Naive thymus-derived CD4-positive, alpha-beta T cell (primary cell): ENCODE measurements around the gene KCNQ5. TPM values are rescaled to one million over a fixed set of nuclear protein-coding genes. Genes with fewer than 3 reads are reported as not detected.
A peak's percentile ranks its signal among the peaks of the same experiment; 100 is the strongest.

ENCODE experiments used
- ATAC-seq: fragments of 150-1000 bp; cut with Tn5 transposase; 2 replicates; pipeline ENCODE4 v1.10.0; 2021; ENCODE audit warnings: mild to moderate bottlenecking, moderate library complexity
- CTCF ChIA-PET: fragments of 350-600 bp; sonication (Branson Sonifier 250); formaldehyde crosslinking; loops from one replicate; lab custom pipeline; 2021; ENCODE audit warnings: antibody characterized with exemption; lab: Charles Lee
- POLR2A ChIA-PET: fragments of 350-600 bp; sonication (Branson Sonifier 250); formaldehyde crosslinking; loops from one replicate; lab custom pipeline; 2021; ENCODE audit warnings: antibody characterized with exemption, inconsistent platforms; lab: Charles Lee
- DNase-seq, 9 donors: peaks; one replicate each; pipeline versions ENCODE4 v3.0.0 to v3.0.0-alpha.2; 2020 to 2022; ENCODE audit warnings: mixed read lengths in 1 of 9
- H3K27ac ChIP-seq: one replicate; pipeline ENCODE4 v1.7.0; 2013; ENCODE audit warnings: mild to moderate bottlenecking, low read depth, low read length, moderate library complexity
- H3K27me3 ChIP-seq, 2 donors: one replicate each; pipeline ENCODE4 v1.7.0; 2013; ENCODE audit warnings: low read length in 2 of 2, mild to moderate bottlenecking in 2 of 2, moderate library complexity in 2 of 2; ENCODE audit not compliant: control insufficient read depth in 2 of 2, insufficient read depth in 2 of 2
- H3K36me3 ChIP-seq, 3 experiments: 1 replicate in 2 of 3; 2 replicates in 1 of 3; pipeline ENCODE4 v1.7.0; 2013; ENCODE audit warnings: low read length in 3 of 3, mild to moderate bottlenecking in 3 of 3, moderate library complexity in 1 of 3; ENCODE audit not compliant: insufficient read depth in 3 of 3, control insufficient read depth in 2 of 3
- H3K4me1 ChIP-seq, 2 donors: one replicate each; pipeline ENCODE4 v1.7.0; 2013; ENCODE audit warnings: low read length in 2 of 2, mild to moderate bottlenecking in 2 of 2, moderate library complexity in 1 of 2; ENCODE audit not compliant: control insufficient read depth in 2 of 2, insufficient read depth in 2 of 2
- H3K4me3 ChIP-seq: 2 replicates; pipeline ENCODE4 v1.7.0; 2013; ENCODE audit warnings: mild to moderate bottlenecking, low read length
- H3K9me3 ChIP-seq, 3 experiments: 1 replicate in 2 of 3; 2 replicates in 1 of 3; pipeline ENCODE4 v1.7.0; 2013; ENCODE audit warnings: low read length in 3 of 3; ENCODE audit not compliant: control insufficient read depth in 2 of 3
- H3K27ac Mint-ChIP-seq, 9 donors: one replicate each; pipeline ENCODE4 v1.8.0; 2020 to 2022; ENCODE audit warnings: mixed read lengths in 9 of 9, mild to moderate bottlenecking in 8 of 9, moderate library complexity in 5 of 9, inconsistent platforms in 2 of 9
- H3K27me3 Mint-ChIP-seq, 5 donors: one replicate each; pipeline ENCODE4 v1.8.0; 2021 to 2022; ENCODE audit warnings: mixed read lengths in 5 of 5, mild to moderate bottlenecking in 1 of 5
- H3K36me3 Mint-ChIP-seq, 5 donors: one replicate each; pipeline ENCODE4 v1.8.0; 2020 to 2022; ENCODE audit warnings: mixed read lengths in 5 of 5, mild to moderate bottlenecking in 3 of 5, inconsistent platforms in 1 of 5
- H3K4me1 Mint-ChIP-seq, 7 donors: one replicate each; pipeline ENCODE4 v1.8.0; 2020 to 2022; ENCODE audit warnings: mixed read lengths in 7 of 7, mild to moderate bottlenecking in 3 of 7, inconsistent platforms in 1 of 7
- H3K4me3 Mint-ChIP-seq, 10 donors: one replicate each; pipeline ENCODE4 v1.8.0; 2020 to 2022; ENCODE audit warnings: mild to moderate bottlenecking in 10 of 10, mixed read lengths in 10 of 10, moderate library complexity in 6 of 10, inconsistent platforms in 2 of 10
- H3K9me3 Mint-ChIP-seq, 11 donors: one replicate each; pipeline ENCODE4 v1.8.0; 2020 to 2022; ENCODE audit warnings: mixed read lengths in 11 of 11, mild to moderate bottlenecking in 4 of 11, inconsistent platforms in 1 of 11, moderate library complexity in 1 of 11
- intact Hi-C, 2 donors: fragments of 100-400 bp; cut with micrococcal nuclease; formaldehyde crosslinking; loops; one replicate each; pipeline ENCODE4 v1.15.1; 2023
- polyA plus RNA-seq, 2 donors: library from polyadenylated mRNA; unstranded; fragments of 300-500 nt; fragmentation: Illumina TruSeq; gene quantifications; one replicate each; pipeline ENCODE4 v1.2.3, GENCODE V29; 2021
- total RNA-seq, 6 experiments: library from RNA in 5 of 6; stranded (reverse) in 5 of 6; gene quantifications; 1 replicate in 5 of 6; 2 replicates in 1 of 6; pipeline ENCODE4 v1.2.3 and lab custom pipeline; 2021 to 2026

The KCNQ5 gene
- total and polyA plus RNA-seq, 7 experiments from 2014 or later = 2.3 to 18.3 (median 7.2) TPM

DNA sequence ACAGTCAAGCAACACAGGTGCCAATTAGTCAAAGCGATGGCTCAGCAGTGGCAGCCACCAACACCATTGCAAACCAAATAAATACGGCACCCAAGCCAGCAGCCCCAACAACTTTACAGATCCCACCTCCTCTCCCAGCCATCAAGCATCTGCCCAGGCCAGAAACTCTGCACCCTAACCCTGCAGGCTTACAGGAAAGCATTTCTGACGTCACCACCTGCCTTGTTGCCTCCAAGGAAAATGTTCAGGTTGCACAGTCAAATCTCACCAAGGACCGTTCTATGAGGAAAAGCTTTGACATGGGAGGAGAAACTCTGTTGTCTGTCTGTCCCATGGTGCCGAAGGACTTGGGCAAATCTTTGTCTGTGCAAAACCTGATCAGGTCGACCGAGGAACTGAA is 572.9 kb downstream of the KCNQ5 start:
- no peaks in the 10 kb centered on the region for H3K9me3 Mint-ChIP-seq
- intact Hi-C loops = no loop called here
- Histone ChIP-seq H3K27ac (no peak overlapping the region), H3K36me3 (no peaks in the 10 kb centered on the region), H3K4me1 (no peaks in the 10 kb centered on the region), H3K4me3 (no peak overlapping the region), H3K9me3 (no peaks in the 10 kb centered on the region), H3K27me3 (no peaks in the 10 kb centered on the region)
- no peak for DNase-seq
- no peak overlapping the region for H3K4me3 Mint-ChIP-seq
- peaks cover 0 to 25% (median 14%) of the 10 kb centered on the region in 5 donors for H3K36me3 Mint-ChIP-seq
- ChIA-PET POLR2A (no interaction called here), CTCF (no interaction called here)
- H3K27me3 Mint-ChIP-seq = no peaks in the 10 kb centered on the region
- no peak overlapping the region for H3K27ac Mint-ChIP-seq
- peaks cover 0 to 3% (median 0%) of the 10 kb centered on the region in 7 donors for H3K4me1 Mint-ChIP-seq
- no peak for ATAC-seq

DNA sequence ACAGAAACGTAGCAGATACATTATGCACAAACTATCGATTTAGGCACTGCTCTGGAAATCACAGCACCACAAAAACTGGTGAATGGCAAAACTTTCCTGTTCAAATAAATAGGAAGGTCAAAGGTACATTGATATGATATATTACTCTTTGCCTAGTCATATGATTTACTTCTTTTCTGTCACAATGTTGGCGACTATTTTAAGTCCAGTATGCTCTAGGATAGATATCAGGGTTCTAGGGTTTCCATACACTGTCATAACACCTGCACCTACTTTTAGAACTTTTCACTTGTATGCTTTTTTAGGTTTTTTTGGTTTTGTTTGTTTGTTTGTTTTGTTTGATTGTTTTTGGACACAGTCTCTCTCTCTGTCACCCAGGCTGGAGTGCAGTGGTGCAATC is 578.4 kb downstream of the KCNQ5 start:
- no peaks in the 10 kb centered on the region for H3K36me3 ChIP-seq
- no peak overlapping the region for H3K27ac ChIP-seq
- ATAC-seq (no peak), DNase-seq (no peak)
- no peaks in the 10 kb centered on the region for H3K27me3 ChIP-seq
- intact Hi-C loops = no loop called here
- Mint-ChIP-seq H3K36me3 (peaks cover 0 to 8% (median under 1%) of the 10 kb centered on the region in 5 donors), H3K9me3 (no peaks in the 10 kb centered on the region), H3K4me1 (peaks cover 0 to 3% (median 0%) of the 10 kb centered on the region in 7 donors), H3K4me3 (no peak overlapping the region), H3K27ac (no peak overlapping the region), H3K27me3 (peaks cover 0 to 6% (median 2%) of the 10 kb centered on the region in 5 donors)
- H3K9me3 ChIP-seq = no peaks in the 10 kb centered on the region
- H3K4me1 ChIP-seq = no peaks in the 10 kb centered on the region
- no peak overlapping the region for H3K4me3 ChIP-seq
- ChIA-PET POLR2A (no interaction called here), CTCF (no interaction called here)

GRCh38 chr6:73200735-73201134 is 578.9 kb downstream of the KCNQ5 start:
- no peak overlapping the region for H3K4me3 Mint-ChIP-seq
- POLR2A ChIA-PET = no interaction called here
- intact Hi-C loops = no loop called here
- Histone ChIP-seq H3K9me3 (no peaks in the 10 kb centered on the region), H3K36me3 (no peaks in the 10 kb centered on the region), H3K4me1 (no peaks in the 10 kb centered on the region), H3K4me3 (no peak overlapping the region), H3K27ac (no peak overlapping the region), H3K27me3 (no peaks in the 10 kb centered on the region)
- peaks cover 0 to 7% (median 0%) of the 10 kb centered on the region in 5 donors for H3K36me3 Mint-ChIP-seq
- peaks cover 0 to 3% (median 0%) of the 10 kb centered on the region in 7 donors for H3K4me1 Mint-ChIP-seq
- ATAC-seq = no peak
- peak overlapping the region in 1 of 9 donors; percentile 65 for H3K27ac Mint-ChIP-seq
- CTCF ChIA-PET = no interaction called here
- no peaks in the 10 kb centered on the region for H3K9me3 Mint-ChIP-seq
- no peak for DNase-seq
- H3K27me3 Mint-ChIP-seq = peaks cover 0 to 6% (median 2%) of the 10 kb centered on the region in 5 donors

- CTCF ChIA-PET = no interaction called here
- ATAC-seq = no peak
- H3K4me3 Mint-ChIP-seq = no peak overlapping the region
These were observed 581.2 kb downstream of the KCNQ5 start for GRCh38 chr6:73203098-73203497.

DNA sequence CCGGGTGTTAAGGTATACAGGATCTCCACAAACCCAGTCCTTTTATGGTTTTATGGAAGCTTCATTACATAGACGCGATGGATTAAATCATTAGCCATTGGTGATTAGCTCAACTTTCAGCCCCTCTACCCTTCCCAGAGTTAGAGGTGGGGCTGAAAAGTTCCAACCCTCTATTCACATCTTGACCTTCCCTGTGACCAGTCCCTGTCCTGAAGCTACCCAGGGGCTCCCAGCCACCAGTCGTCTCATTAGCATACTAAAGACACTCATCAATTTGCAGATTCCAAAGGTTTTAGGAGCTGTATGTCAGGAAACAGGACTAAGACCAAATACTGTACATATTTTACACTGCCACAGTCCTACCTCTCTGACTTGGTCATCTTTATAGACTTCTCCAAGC is 582.4 kb downstream of the KCNQ5 start:
- peaks cover 0 to 6% (median 4%) of the 10 kb centered on the region in 5 donors for H3K27me3 Mint-ChIP-seq
- Histone ChIP-seq H3K27ac (no peak overlapping the region), H3K9me3 (no peaks in the 10 kb centered on the region), H3K4me3 (no peak overlapping the region), H3K4me1 (no peaks in the 10 kb centered on the region), H3K36me3 (no peaks in the 10 kb centered on the region), H3K27me3 (no peaks in the 10 kb centered on the region)
- ChIA-PET POLR2A (no interaction called here), CTCF (no interaction called here)
- ATAC-seq (no peak), DNase-seq (no peak)
- H3K27ac Mint-ChIP-seq = no peak overlapping the region
- no peaks in the 10 kb centered on the region for H3K36me3 Mint-ChIP-seq
- no peak overlapping the region for H3K4me3 Mint-ChIP-seq
- intact Hi-C loops = no loop called here
- peaks cover 0 to 6% (median 0%) of the 10 kb centered on the region in 11 donors for H3K9me3 Mint-ChIP-seq
- H3K4me1 Mint-ChIP-seq = no peaks in the 10 kb centered on the region

More at GRCh38 chr6:73203098-73203497, 581.2 kb downstream of the KCNQ5 start:
- Mint-ChIP-seq H3K27ac (no peak overlapping the region), H3K4me1 (no peaks in the 10 kb centered on the region), H3K36me3 (no peaks in the 10 kb centered on the region), H3K9me3 (peaks cover 0 to 6% (median 0%) of the 10 kb centered on the region in 11 donors), H3K27me3 (peaks cover 0 to 6% (median 4%) of the 10 kb centered on the region in 5 donors)
- H3K4me3 ChIP-seq = no peak overlapping the region
- POLR2A ChIA-PET = no interaction called here
- H3K36me3 ChIP-seq = no peaks in the 10 kb centered on the region
- intact Hi-C loops = no loop called here
- H3K4me1 ChIP-seq = no peaks in the 10 kb centered on the region
- H3K27ac ChIP-seq = no peak overlapping the region
- H3K27me3 ChIP-seq = no peaks in the 10 kb centered on the region
- DNase-seq = no peak
- H3K9me3 ChIP-seq = no peaks in the 10 kb centered on the region

DNA sequence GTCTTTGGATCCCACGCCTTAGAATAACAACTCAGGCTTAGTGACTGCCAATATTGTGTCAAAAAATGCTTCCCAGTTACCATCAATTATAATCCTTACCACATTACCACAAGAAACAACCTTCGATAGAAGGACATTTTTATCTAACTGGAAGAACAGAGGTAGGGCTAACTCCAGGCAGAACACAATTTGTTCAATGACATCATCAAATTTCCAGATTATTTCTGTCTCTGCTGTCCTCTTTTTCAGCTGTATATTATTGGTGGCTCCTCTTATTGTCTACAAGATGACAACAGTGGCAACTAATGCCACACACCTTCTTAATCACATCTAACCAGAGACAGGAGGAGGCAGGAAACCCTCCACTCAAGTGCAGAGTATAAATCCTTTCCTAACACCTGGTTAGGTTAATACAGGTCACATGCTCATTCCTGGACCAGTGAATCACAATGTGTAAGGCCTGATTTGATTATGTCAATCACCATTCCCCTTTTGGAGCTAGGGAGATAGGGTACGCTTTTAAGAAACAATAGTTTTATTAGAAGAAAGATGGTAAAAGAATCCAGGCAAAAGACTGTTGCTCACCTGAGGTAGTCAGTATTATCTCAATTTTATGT is 585.5 kb downstream of the KCNQ5 start:
- H3K27me3 Mint-ChIP-seq = peaks cover 0 to 6% (median 4%) of the 10 kb centered on the region in 5 donors
- ChIA-PET CTCF (no interaction called here), POLR2A (no interaction called here)
- Histone ChIP-seq H3K27ac (no peak overlapping the region), H3K4me1 (no peaks in the 10 kb centered on the region), H3K9me3 (no peaks in the 10 kb centered on the region), H3K27me3 (no peaks in the 10 kb centered on the region), H3K36me3 (no peaks in the 10 kb centered on the region), H3K4me3 (no peak overlapping the region)
- DNase-seq (no peak), ATAC-seq (no peak)
- intact Hi-C loops = no loop called here
- no peaks in the 10 kb centered on the region for H3K4me1 Mint-ChIP-seq
- H3K4me3 Mint-ChIP-seq = no peak overlapping the region
- peaks cover 0 to 6% (median 0%) of the 10 kb centered on the region in 11 donors for H3K9me3 Mint-ChIP-seq
- no peak overlapping the region for H3K27ac Mint-ChIP-seq
- no peaks in the 10 kb centered on the region for H3K36me3 Mint-ChIP-seq

DNA sequence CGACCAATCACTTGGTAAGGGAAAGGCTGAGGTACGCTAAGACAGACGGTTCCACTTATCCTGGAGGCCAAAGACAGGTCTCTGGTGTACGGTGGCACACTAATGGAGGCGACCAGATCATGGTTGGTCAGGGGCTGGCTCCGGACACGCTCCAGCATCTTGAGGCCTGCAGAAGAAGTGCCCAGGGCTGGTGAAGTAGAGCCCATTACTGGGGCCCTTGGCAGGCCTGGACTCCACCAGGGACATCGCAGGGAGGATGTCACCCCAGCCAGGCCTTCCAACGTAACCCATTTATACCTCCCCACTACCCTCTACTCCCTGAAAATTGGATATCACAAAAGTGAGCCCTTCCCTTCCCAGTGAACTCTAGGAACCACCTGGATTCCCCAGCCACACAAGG is 587.3 kb downstream of the KCNQ5 start:
- ChIA-PET POLR2A (no interaction called here), CTCF (no interaction called here)
- Mint-ChIP-seq H3K36me3 (no peaks in the 10 kb centered on the region), H3K27ac (no peak overlapping the region), H3K9me3 (peaks cover 0 to 6% (median 0%) of the 10 kb centered on the region in 11 donors), H3K4me3 (no peak overlapping the region), H3K4me1 (no peaks in the 10 kb centered on the region), H3K27me3 (peaks cover 0 to 6% (median 4%) of the 10 kb centered on the region in 5 donors)
- intact Hi-C loops = no loop called here
- no peak overlapping the region for H3K27ac ChIP-seq
- H3K36me3 ChIP-seq = no peaks in the 10 kb centered on the region
- no peaks in the 10 kb centered on the region for H3K9me3 ChIP-seq
- ATAC-seq = no peak
- no peaks in the 10 kb centered on the region for H3K4me1 ChIP-seq
- H3K27me3 ChIP-seq = no peaks in the 10 kb centered on the region
- H3K4me3 ChIP-seq = no peak overlapping the region
- DNase-seq = no peak
